H1 (cell line): ENCODE results near the gene SLC7A11. TPM values are rescaled to one million over a fixed set of nuclear protein-coding genes. Genes with fewer than 3 reads are reported as not detected.

Source experiments
- CTCF ChIA-PET: fragments of 300-600 bp; sonication (Branson Sonifier 250); formaldehyde crosslinking; loops from one replicate; lab custom pipeline; 2021; ENCODE audit not compliant: partially characterized antibody; lab: Charles Lee
- POLR2A ChIA-PET: fragments of 300-600 bp; sonication (Branson Sonifier 250); formaldehyde crosslinking; loops from one replicate; lab custom pipeline; 2021; ENCODE audit warnings: inconsistent platforms; ENCODE audit not compliant: partially characterized antibody; lab: Charles Lee
- DNase-seq, 2 experiments: peaks; one replicate each; pipeline versions ENCODE4 v3.0.0 to v3.0.0-alpha.2; 2010 to 2022; ENCODE audit warnings: low spot score in 2 of 2, low read depth in 1 of 2, mixed read lengths in 1 of 2
- FAIRE-seq: peaks from 2 replicates; lab custom pipeline; 2011; peaks lifted over from hg19 to GRCh38; lab: Jason Lieb, UNC
- H2AFZ ChIP-seq: 2 replicates; pipeline ENCODE4 v1.8.1; 2012; ENCODE audit warnings: low read length, inconsistent platforms
- H2AK5ac ChIP-seq: 2 replicates; pipeline ENCODE4 v1.6.1; 2013; ENCODE audit warnings: low read depth, low read length
- H2BK120ac ChIP-seq: replicated peaks from 2 replicates; pipeline ENCODE3; 2013; ENCODE audit warnings: low read depth, low read length, inconsistent platforms
- H2BK12ac ChIP-seq: 2 replicates; pipeline ENCODE4 v1.6.1; 2013; ENCODE audit warnings: low read depth, low read length
- H2BK15ac ChIP-seq: 2 replicates; pipeline ENCODE4 v1.6.1; 2013; ENCODE audit warnings: low read length
- H2BK20ac ChIP-seq: 2 replicates; pipeline ENCODE4 v1.6.1; 2013; ENCODE audit warnings: low read length
- H2BK5ac ChIP-seq: 2 replicates; pipeline ENCODE4 v1.6.1; 2013; ENCODE audit warnings: low read depth, low read length
- H3K14ac ChIP-seq: 2 replicates; pipeline ENCODE4 v1.6.1; 2013; ENCODE audit warnings: inconsistent platforms; ENCODE audit not compliant: insufficient read length
- H3K18ac ChIP-seq: 2 replicates; pipeline ENCODE4 v1.6.1; 2013; ENCODE audit warnings: low read length; ENCODE audit errors: extremely low read depth
- H3K23ac ChIP-seq: 2 replicates; pipeline ENCODE4 v1.6.1; 2013; ENCODE audit warnings: inconsistent platforms; ENCODE audit not compliant: insufficient read length
- H3K23me2 ChIP-seq: 2 replicates; pipeline ENCODE4 v1.6.1; 2013; ENCODE audit warnings: low read depth, low read length
- H3K27ac ChIP-seq: 2 replicates; pipeline ENCODE4 v1.6.1; 2011; ENCODE audit warnings: low read depth, low read length, inconsistent platforms
- H3K27me3 ChIP-seq, 4 experiments: replicated peaks in 1 of 4; 1 replicate in 1 of 4; 2 replicates in 3 of 4; pipeline versions ENCODE4 v1.6.1 to v1.8.1; 2011 to 2013; ENCODE audit warnings: low read length in 3 of 4, mild to moderate bottlenecking in 3 of 4, inconsistent platforms in 2 of 4, mixed read lengths in 2 of 4, moderate library complexity in 1 of 4; ENCODE audit not compliant: control insufficient read depth in 3 of 4, insufficient read depth in 3 of 4; ENCODE audit errors: extremely low read depth in 1 of 4
- H3K36me3 ChIP-seq, 4 experiments: 2 replicates each; pipeline versions ENCODE4 v1.6.1 to v1.8.1; 2011 to 2013; ENCODE audit warnings: mild to moderate bottlenecking in 4 of 4, low read length in 3 of 4, moderate library complexity in 2 of 4, control low read depth in 1 of 4, inconsistent platforms in 1 of 4; ENCODE audit not compliant: insufficient read depth in 4 of 4, control insufficient read depth in 2 of 4
- H3K4ac ChIP-seq: replicated peaks from 2 replicates; pipeline ENCODE3; 2013; ENCODE audit warnings: low read length, low read depth, mixed read lengths, inconsistent platforms; ENCODE audit not compliant: insufficient read length
- H3K4me1 ChIP-seq, 4 experiments: replicated peaks in 1 of 4; 1 replicate in 1 of 4; 2 replicates in 3 of 4; pipeline versions ENCODE4 v1.6.1 to v1.8.1; 2011 to 2013; ENCODE audit warnings: low read length in 3 of 4, inconsistent platforms in 2 of 4, mixed read lengths in 1 of 4; ENCODE audit not compliant: insufficient read depth in 4 of 4, control insufficient read depth in 3 of 4
- H3K4me2 ChIP-seq, 2 experiments: 2 replicates each; pipeline versions ENCODE4 v1.6.1 to v1.8.1; 2011 to 2013; ENCODE audit warnings: low read depth in 2 of 2, low read length in 2 of 2, control low read depth in 1 of 2, inconsistent platforms in 1 of 2, mild to moderate bottlenecking in 1 of 2; ENCODE audit not compliant: insufficient read depth in 1 of 2
- H3K4me3 ChIP-seq, 4 experiments: fragments of 200-600, 300-600 bp in 1 of 4; sonication (generic), shearing (Covaris generic), sonication (Bioruptor Twin) in 1 of 4; 2 replicates each; pipeline versions ENCODE4 v1.5.1 to v1.8.1; 2011 to 2016; ENCODE audit warnings: low read length in 4 of 4, low read depth in 3 of 4, control low read depth in 2 of 4, inconsistent platforms in 2 of 4, mild to moderate bottlenecking in 2 of 4, mixed read lengths in 1 of 4, moderate library complexity in 1 of 4; ENCODE audit not compliant: insufficient read depth in 2 of 4; ENCODE audit errors: extremely low read depth in 1 of 4
- H3K56ac ChIP-seq: replicated peaks from 2 replicates; pipeline ENCODE3; 2013; ENCODE audit warnings: low read depth, mild to moderate bottlenecking, mixed read lengths, low read length, inconsistent platforms; ENCODE audit not compliant: insufficient read length
- H3K79me1 ChIP-seq: 2 replicates; pipeline ENCODE4 v1.6.1; 2013; ENCODE audit warnings: low read depth, low read length, control low read depth
- H3K79me2 ChIP-seq, 2 experiments: 2 replicates each; pipeline versions ENCODE4 v1.6.1 to v1.8.1; 2012 to 2013; ENCODE audit warnings: low read length in 2 of 2, mild to moderate bottlenecking in 2 of 2, inconsistent platforms in 1 of 2; ENCODE audit not compliant: insufficient read depth in 2 of 2, control insufficient read depth in 1 of 2
- H3K9ac ChIP-seq, 4 experiments: replicated peaks in 1 of 4; 1 replicate in 1 of 4; 2 replicates in 3 of 4; pipeline versions ENCODE4 v1.6.1 to v1.8.1; 2011 to 2013; ENCODE audit warnings: low read depth in 3 of 4, low read length in 3 of 4, control low read depth in 2 of 4, mild to moderate bottlenecking in 2 of 4, moderate library complexity in 2 of 4, inconsistent platforms in 1 of 4; ENCODE audit errors: extremely low read depth in 1 of 4
- H3K9me3 ChIP-seq, 2 experiments: 2 replicates each; pipeline versions ENCODE4 v1.6.1 to v1.8.1; 2012 to 2013; ENCODE audit warnings: mild to moderate bottlenecking in 2 of 2, moderate library complexity in 2 of 2, control low read depth in 1 of 2, inconsistent platforms in 1 of 2, low read depth in 1 of 2, low read length in 1 of 2, mixed read lengths in 1 of 2; ENCODE audit not compliant: insufficient read depth in 2 of 2
- H4K20me1 ChIP-seq, 2 experiments: replicated peaks in 1 of 2; 2 replicates each; pipeline versions ENCODE3 to v1.8.1; 2011 to 2013; ENCODE audit warnings: inconsistent platforms in 2 of 2, low read length in 2 of 2, mild to moderate bottlenecking in 1 of 2; ENCODE audit not compliant: insufficient read depth in 2 of 2, control insufficient read depth in 1 of 2
- H4K5ac ChIP-seq: 2 replicates; pipeline ENCODE4 v1.6.1; 2013; ENCODE audit warnings: low read length, low read depth, mixed read lengths, inconsistent platforms; ENCODE audit not compliant: insufficient read length
- H4K8ac ChIP-seq: 2 replicates; pipeline ENCODE4 v1.8.0; 2013; ENCODE audit warnings: mild to moderate bottlenecking, moderate library complexity, low read length, inconsistent platforms; ENCODE audit not compliant: insufficient read depth; ENCODE audit errors: extremely low read depth
- H4K91ac ChIP-seq: replicated peaks from 2 replicates; pipeline ENCODE3; 2013; ENCODE audit warnings: low read length, mixed read lengths, inconsistent platforms; ENCODE audit not compliant: insufficient read length
- E2F6 ChIP-seq: IDR thresholded peaks from 2 replicates; pipeline ENCODE4 v1.6.1; 2012; ENCODE audit warnings: inconsistent platforms
- EGR1 ChIP-seq: IDR thresholded peaks from 2 replicates; pipeline ENCODE4 v1.6.1; 2011; ENCODE audit warnings: low read depth, low read length, borderline replicate concordance
- HDAC6 ChIP-seq: IDR thresholded peaks from one replicate; pipeline ENCODE4 v1.7.1; 2012; ENCODE audit warnings: low read depth, mild to moderate bottlenecking, inconsistent platforms, low read length, moderate library complexity
- KDM1A ChIP-seq: fragments of 200-600, 300-600 bp; sonication (generic); IDR thresholded peaks from 2 replicates; pipeline ENCODE4 v1.7.1; 2016; ENCODE audit warnings: mild to moderate bottlenecking, low read length, borderline replicate concordance
- RXRA ChIP-seq: IDR thresholded peaks from 2 replicates; pipeline ENCODE4 v1.6.1; 2011; ENCODE audit warnings: low read depth, mild to moderate bottlenecking, low read length, moderate library complexity; ENCODE audit not compliant: insufficient read depth
- YY1 ChIP-seq: IDR thresholded peaks from 2 replicates; pipeline ENCODE4 v1.6.1; 2011; ENCODE audit warnings: low read depth, mild to moderate bottlenecking, low read length
- ZNF274 ChIP-seq: IDR thresholded peaks from 2 replicates; pipeline ENCODE4 v1.7.0; 2012; ENCODE audit warnings: low read length, borderline replicate concordance; ENCODE audit errors: extremely low read depth
- WGBS, 2 experiments: shearing (Covaris generic) in 1 of 2; methylation state at CpG; one replicate each; pipeline versions ENCODE4 v1.1.6 to v1.1.7; 2013 to 2015; ENCODE audit warnings: low lambda C conversion rate in 2 of 2, mixed read lengths in 2 of 2, inconsistent platforms in 1 of 2, low coverage in 1 of 2, missing lambda C conversion rate in 1 of 2; ENCODE audit not compliant: insufficient replicate concordance in 2 of 2, insufficient coverage in 1 of 2, insufficient read length in 1 of 2; ENCODE audit errors: extremely low coverage in 1 of 2, missing lambda C conversion rate in 1 of 2; 5-methylcytosine and 5-hydroxymethylcytosine counted together
- long read RNA-seq, 2 experiments: library from RNA in 1 of 2; library from capped mRNA in 1 of 2; stranded (forward); transcript quantifications; one replicate each; pipeline ENCODE4 v2.0.0, GENCODE V29; 2021; ENCODE audit warnings: inconsistent platforms in 1 of 2
- polyA minus RNA-seq, 3 experiments: library from RNA; depleted of rRNA, polyadenylated mRNA; stranded (reverse); fragments of >200 nt; gene quantifications; 1 replicate in 2 of 3; 2 replicates in 1 of 3; pipeline ENCODE4 v1.2.3, GENCODE V29; 2011
- polyA plus RNA-seq, 7 experiments: library from polyadenylated mRNA; depleted of rRNA in 3 of 7; stranded (reverse) in 5 of 7; unstranded in 2 of 7; fragments of >200 nt in 5 of 7; fragments of 200-250 nt in 2 of 7; gene quantifications; 1 replicate in 5 of 7; 2 replicates in 1 of 7; 4 replicates in 1 of 7; pipeline versions ENCODE4 v1.2.1 to v1.2.3, GENCODE V29; 2011 to 2013; ENCODE audit warnings: missing spikeins in 2 of 7, mixed read lengths in 2 of 7
- total RNA-seq: library from RNA; stranded (reverse); fragmentation: NEBNext Ultra II Directional; extraction: Animal tissue kit (Norgen Biotek cat#: 25700); gene quantifications from 2 replicates; pipeline ENCODE4 v1.2.1, GENCODE V29; 2021

SLC7A11 gene
- total RNA-seq (15.6 and 17.0 TPM in 2 replicates), polyA plus RNA-seq (2011; rRNA removed) (5.9 and 6.6 TPM in 2 replicates), polyA minus RNA-seq (2011; rRNA and poly(A)+ RNA removed) (35.2 and 35.5 TPM in 2 replicates)
- polyA plus RNA-seq (2011; cell fraction: cytosol; rRNA removed): 10.6 TPM
- 6.4 TPM for polyA plus RNA-seq (2011; cell fraction: nucleus; rRNA removed)
- 4.1 to 10.1 TPM (median 5.6 TPM) in 4 replicates for polyA plus RNA-seq (2012, experiment 1 of 2)
- polyA plus RNA-seq (2012, experiment 2 of 2): 0.56 TPM
- polyA plus RNA-seq (2013, experiment 1 of 2): 17.0 TPM
- polyA plus RNA-seq (2013, experiment 2 of 2): 15.6 TPM
- polyA minus RNA-seq (2011; cell fraction: cytosol; rRNA and poly(A)+ RNA removed): 23.2 TPM
- 40.7 TPM for polyA minus RNA-seq (2011; cell fraction: nucleus; rRNA and poly(A)+ RNA removed)
- long read RNA-seq, experiment 1, full-length matches to known transcripts: 2 of 14 reads
- long read RNA-seq, experiment 1, partial matches to known transcripts: 2 of 14 reads
- long read RNA-seq, experiment 1, other reads (novel, unspliced or antisense): 10 of 14 reads
- long read RNA-seq, experiment 2, full-length matches to known transcripts: 2 of 5 reads
- long read RNA-seq, experiment 2, partial matches to known transcripts: 0 of 5 reads
- long read RNA-seq, experiment 2, other reads (novel, unspliced or antisense): 3 of 5 reads

- DNase-seq (peak; percentile 58 to 73), FAIRE-seq (peak; percentile 85)
- Histone ChIP-seq H3K23ac (no peak within 1 kb of the TSS), H2AK5ac (peak within 1 kb of the TSS; percentile 44; the same call in 1 of the 2 replicates), H4K91ac (peak within 1 kb of the TSS; percentile 41), H3K4me1 (peaks cover 0 to 7% (median 2%) of the 10 kb centered on the region in 4 experiments; a peak in 2 of 7 replicates), H4K5ac (peak within 1 kb of the TSS; percentile 85), H3K56ac (peak within 1 kb of the TSS; percentile 7), H3K79me1 (no peaks in the 10 kb centered on the region; the same call in 1 of the 2 replicates), H2BK15ac (no peak within 1 kb of the TSS), H3K23me2 (peaks cover 5% of the 10 kb centered on the region), H3K18ac (peak within 1 kb of the TSS; percentile 92), H2AFZ (no peak within 1 kb of the TSS), H3K79me2 (peaks cover 0 to 45% of the 10 kb centered on the region in 2 experiments; a peak in 2 of 4 replicates), H3K9me3 (no peaks in the 10 kb centered on the region), H4K20me1 (no peaks in the 10 kb centered on the region), H3K14ac (no peak within 1 kb of the TSS), H3K36me3 (peaks cover 0 to 9% (median 0%) of the 10 kb centered on the region in 4 experiments; a peak in 1 of 8 replicates), H3K27ac (peak within 1 kb of the TSS; percentile 64), H3K9ac (peak within 1 kb of the TSS; percentile 72 to 97 (median 80)), H2BK20ac (no peak within 1 kb of the TSS), H3K27me3 (no peaks in the 10 kb centered on the region), H2BK12ac (peak within 1 kb of the TSS; percentile 82), H3K4me3 (peak within 1 kb of the TSS; percentile 71 to 86 (median 74)), H3K4me2 (peak within 1 kb of the TSS; percentile 87 to 91), H2BK5ac (peak within 1 kb of the TSS; percentile 57), H3K4ac (no peak within 1 kb of the TSS), H4K8ac (peak within 1 kb of the TSS; percentile 35; the same call in 1 of the 2 replicates), H2BK120ac (no peak within 1 kb of the TSS)
- WGBS, 2 experiments: 1% methylated on average over 12 of the region's 12 CpGs; no CpG with 5 or more reads in 1 of the 2 experiments
- ChIA-PET CTCF (interaction anchor here (0.6 to 1.2 kb wide), 3 partner anchors 59 to 280 kb away, joined by 3 to 5 read pairs (median 4); no protein-coding TSS in a partner anchor), POLR2A (interaction anchor here (0.8 to 8.7 kb wide), 26 partner anchors 8 to 335 kb away, joined by 3 to 90 read pairs (median 4); no protein-coding TSS in a partner anchor)
- TF ChIP-seq KDM1A (no peak), E2F6 (peak; percentile 40; the same call in 1 of the 2 replicates), RXRA (no peak), YY1 (peak; percentile 19; the same call in 1 of the 2 replicates), ZNF274 (no peak), EGR1 (no peak), HDAC6 (no peak)
These were observed at the start of gene SLC7A11 for GRCh38 chr4:138242076-138242833. SLC7A11 (minus strand) TSS chr4:138242349; CDS start chr4:138242069, 280 bp downstream.
